GM12801 (cell line): ENCODE data around the gene ERFE.

Experiments
- TF ChIP-seq, protein P1 (sequence below): IDR thresholded peaks from one replicate; pipeline ENCODE4 v1.5.1; 2011; ENCODE audit warnings: control low read depth; ENCODE audit not compliant: insufficient read length; ENCODE audit errors: extremely low read depth

The ERFE gene

GRCh38 chr2:238152771-238153688, 5.7 kb upstream of the ERFE start:
- TF ChIP-seq, protein P1, sequence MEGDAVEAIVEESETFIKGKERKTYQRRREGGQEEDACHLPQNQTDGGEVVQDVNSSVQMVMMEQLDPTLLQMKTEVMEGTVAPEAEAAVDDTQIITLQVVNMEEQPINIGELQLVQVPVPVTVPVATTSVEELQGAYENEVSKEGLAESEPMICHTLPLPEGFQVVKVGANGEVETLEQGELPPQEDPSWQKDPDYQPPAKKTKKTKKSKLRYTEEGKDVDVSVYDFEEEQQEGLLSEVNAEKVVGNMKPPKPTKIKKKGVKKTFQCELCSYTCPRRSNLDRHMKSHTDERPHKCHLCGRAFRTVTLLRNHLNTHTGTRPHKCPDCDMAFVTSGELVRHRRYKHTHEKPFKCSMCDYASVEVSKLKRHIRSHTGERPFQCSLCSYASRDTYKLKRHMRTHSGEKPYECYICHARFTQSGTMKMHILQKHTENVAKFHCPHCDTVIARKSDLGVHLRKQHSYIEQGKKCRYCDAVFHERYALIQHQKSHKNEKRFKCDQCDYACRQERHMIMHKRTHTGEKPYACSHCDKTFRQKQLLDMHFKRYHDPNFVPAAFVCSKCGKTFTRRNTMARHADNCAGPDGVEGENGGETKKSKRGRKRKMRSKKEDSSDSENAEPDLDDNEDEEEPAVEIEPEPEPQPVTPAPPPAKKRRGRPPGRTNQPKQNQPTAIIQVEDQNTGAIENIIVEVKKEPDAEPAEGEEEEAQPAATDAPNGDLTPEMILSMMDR: no peak

DNA sequence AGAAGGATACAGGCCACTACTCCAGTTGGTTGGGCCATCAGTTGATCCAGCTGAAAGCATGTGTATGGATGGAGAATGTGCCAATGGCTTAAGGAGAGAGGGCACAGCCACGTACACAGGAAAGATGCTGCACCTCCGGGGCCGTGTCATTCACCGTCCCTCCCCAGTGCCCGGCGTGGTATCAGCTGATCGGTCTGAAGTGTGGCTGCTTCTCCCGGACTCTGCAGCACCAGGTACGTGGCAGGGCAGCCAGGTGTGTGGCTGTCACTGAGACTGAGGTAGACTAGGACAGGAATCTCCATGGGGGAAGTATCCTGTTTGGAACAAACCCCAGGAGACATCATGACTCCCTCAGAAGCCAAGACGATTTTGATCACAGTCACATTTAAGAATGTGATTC, 4.2 kb upstream of the ERFE start:
- TF ChIP-seq, protein P1: no peak

- TF ChIP-seq, protein P1: no peak
These were observed 3.6 kb upstream of the ERFE start for GRCh38 chr2:238155051-238155760.

GRCh38 chr2:238155761-238156694, 2.7 kb upstream of the ERFE start:
- TF ChIP-seq, protein P1: no peak

GRCh38 chr2:238157506-238158017, 1.2 kb upstream of the ERFE start:
- TF ChIP-seq, protein P1: no peak

GRCh38 chr2:238158018-238158508, 707 bp upstream of the ERFE start:
- TF ChIP-seq, protein P1: no peak
